ENCODE measurements around the gene KCNIP1.

GRCh38 chr5:170747851-170748250, 244.0 kb downstream of the KCNIP1 start:
- TF ChIP-seq YY1 (IDR thresholded peaks at IDR 0.05; ENCODE audit: low read depth, low read length) (no peak), EZH2 (IDR thresholded peaks at IDR 0.05; ENCODE audit: low read depth, low read length, severe bottlenecking) (no peak), HDAC2 (IDR thresholded peaks at IDR 0.05; ENCODE audit: borderline replicate concordance in 1 of 2, low read depth in 2 of 2, low read length in 2 of 2) (no peak), POLR2A (IDR thresholded peaks at IDR 0.05; ENCODE audit: control extremely low read depth in 1 of 2, low read depth in 2 of 2, low read length in 2 of 2) (no peak), TEAD4 (IDR thresholded peaks at IDR 0.05; ENCODE audit: low read depth, low read length) (no peak), GTF2F1 (IDR thresholded peaks at IDR 0.05; ENCODE audit: borderline replicate concordance, low read depth, low read length) (no peak), JUND (IDR thresholded peaks at IDR 0.05; ENCODE audit: low read length) (no peak), CTCF (IDR thresholded peaks at IDR 0.05; ENCODE audit: control extremely low read depth in 1 of 3, insufficient read depth in 1 of 3, low read depth in 1 of 3, low read length in 3 of 3) (peak in 2 of 3 experiments; percentile 72 to 82; a peak in 3 of 4 replicates)

Data from H1 (cell line).